Stimulated activated CD4-positive, alpha-beta T cell treated with anti-CD3 and anti-CD28 coated beads, Interleukin-1b, Interleukin-23, amount 100 ng/mL, for 4 hours (primary cell): ENCODE data around the gene FAM227A.
"Not testable (repeated sequence)": the region's sequence is repeated elsewhere in the genome, so short reads cannot be mapped to it uniquely, and the experiment has no call there.

ENCODE experiments used
- DNase-seq, 2 donors: peaks; one replicate each; pipeline ENCODE4 v3.0.0-alpha.2; 2020; ENCODE audit warnings: low read depth in 2 of 2

FAM227A gene

DNA sequence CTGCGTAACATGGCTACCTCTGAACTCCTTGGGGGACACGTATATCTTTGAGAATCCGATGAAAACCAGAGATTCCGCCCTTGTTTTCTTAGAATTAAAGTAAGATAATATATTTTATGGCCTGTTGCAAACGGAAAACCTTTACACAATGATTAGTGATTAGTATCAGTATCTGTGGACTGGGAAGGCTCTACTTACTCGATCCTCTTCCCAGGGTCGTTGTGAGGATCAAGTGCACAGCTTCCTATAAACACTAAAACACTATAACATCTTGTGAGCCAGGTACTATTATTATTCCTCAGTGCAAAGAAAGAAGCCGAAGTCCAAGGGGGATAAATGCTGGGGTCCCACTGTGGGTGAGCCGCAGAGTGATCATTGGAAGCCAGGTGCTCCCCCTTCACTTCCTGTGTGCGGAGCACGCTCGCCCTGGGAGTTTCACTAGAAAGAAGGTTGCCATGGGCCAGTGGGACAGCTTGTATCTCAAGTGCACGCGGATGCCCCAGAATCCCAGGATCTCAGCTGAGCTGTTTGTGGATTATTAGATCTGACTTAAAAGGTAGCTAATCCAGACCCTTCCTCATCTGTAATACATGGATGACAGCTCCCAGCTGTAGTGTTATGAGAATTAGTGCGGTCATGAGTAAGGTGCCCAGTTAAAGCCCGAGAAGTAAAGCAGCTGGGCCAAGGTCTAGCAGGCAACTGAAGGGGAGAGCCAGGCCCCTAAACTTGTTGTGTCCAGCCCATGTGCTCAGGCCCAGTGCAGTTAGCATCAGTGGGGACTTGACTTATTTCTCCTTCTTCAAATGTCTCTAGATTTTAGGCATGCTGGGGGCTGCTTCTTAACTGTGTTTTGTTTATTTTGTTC is 1.1 kb upstream of the FAM227A start:
- DNase-seq: peak in 1 of 2 donors; percentile 15

DNA sequence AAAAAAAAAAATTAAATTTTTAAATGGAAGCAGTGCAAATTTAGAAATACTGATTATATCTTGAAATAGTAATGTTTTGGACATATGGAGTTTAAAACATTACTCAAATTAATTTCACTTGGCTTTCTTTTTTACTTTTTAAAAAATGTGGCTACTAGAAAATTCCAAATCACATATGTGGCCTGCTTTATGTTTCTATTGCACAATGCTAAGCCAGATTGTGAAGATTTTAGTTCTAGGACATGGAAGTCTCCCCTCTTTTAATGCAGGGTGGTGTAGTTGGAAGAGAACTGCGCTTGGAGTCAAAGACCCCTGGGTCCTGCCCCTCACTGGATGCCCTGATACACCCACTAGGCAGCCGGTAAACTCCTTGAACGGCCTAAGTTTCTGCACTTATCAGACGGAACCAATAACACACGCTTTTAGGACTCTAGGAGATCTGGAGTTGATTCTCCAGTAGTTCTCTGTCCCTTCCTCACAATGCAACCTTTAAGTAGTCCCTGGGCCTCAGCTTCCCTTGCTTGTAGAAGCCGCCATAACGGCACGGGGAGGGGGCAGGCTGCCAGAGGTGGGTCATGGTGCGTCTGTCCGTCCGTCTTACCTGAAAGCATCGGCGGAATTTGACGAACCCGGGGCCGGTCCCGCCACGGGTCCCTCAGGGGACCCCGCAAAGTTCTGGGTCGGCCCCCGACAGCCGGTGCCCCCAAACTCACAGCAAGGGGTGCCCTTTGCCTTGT is 505 bp downstream of the FAM227A start:
- DNase-seq: no peak

DNA sequence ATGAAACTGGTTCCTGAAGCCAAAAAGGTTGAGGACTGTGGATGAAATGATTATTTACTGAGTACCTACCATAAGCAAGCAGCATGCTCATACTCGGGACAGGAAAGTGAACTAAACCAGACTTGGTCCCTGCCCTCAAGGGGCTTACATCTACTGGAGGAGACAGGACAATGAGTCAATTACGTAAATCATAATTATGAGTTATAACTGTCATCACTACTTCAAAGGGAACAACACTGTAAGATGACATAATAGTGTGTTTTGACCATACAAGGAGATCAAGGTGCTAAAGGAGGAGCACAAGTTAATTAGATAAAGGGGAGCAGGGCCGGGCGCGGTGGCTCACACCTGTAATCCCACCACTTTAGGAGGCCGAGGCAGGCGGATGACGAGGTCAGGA is 2.5 kb downstream of the FAM227A start:
- DNase-seq: no peak

DNA sequence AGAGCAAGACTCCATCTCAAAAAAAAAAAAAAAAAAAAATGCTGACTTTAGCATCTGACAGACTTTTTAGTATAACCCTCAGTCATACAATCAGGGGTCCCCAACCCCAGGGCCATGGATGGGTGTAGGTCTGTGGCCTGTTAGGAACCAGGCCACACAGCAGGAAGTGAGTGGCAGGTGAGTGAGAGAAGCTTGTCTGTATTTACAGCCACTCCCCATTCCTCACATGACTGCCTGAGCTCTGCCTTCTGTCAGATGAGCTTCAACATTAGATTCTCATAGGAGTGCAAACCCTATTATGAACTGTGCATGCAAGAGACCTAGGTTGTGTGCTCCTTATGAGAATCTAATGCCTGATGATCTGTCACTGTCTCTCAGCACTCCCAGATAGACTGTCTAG is 3.3 kb downstream of the FAM227A start:
- DNase-seq: no peak

GRCh38 chr22:38649841-38650522 is 6.2 kb downstream of the FAM227A start:
- DNase-seq: no peak

GRCh38 chr22:38645430-38645829 is 10.8 kb downstream of the FAM227A start:
- no peak for DNase-seq

- not testable (repeated sequence) for DNase-seq
Measured at GRCh38 chr22:38644245-38644644, 11.9 kb downstream of the FAM227A start.

DNA sequence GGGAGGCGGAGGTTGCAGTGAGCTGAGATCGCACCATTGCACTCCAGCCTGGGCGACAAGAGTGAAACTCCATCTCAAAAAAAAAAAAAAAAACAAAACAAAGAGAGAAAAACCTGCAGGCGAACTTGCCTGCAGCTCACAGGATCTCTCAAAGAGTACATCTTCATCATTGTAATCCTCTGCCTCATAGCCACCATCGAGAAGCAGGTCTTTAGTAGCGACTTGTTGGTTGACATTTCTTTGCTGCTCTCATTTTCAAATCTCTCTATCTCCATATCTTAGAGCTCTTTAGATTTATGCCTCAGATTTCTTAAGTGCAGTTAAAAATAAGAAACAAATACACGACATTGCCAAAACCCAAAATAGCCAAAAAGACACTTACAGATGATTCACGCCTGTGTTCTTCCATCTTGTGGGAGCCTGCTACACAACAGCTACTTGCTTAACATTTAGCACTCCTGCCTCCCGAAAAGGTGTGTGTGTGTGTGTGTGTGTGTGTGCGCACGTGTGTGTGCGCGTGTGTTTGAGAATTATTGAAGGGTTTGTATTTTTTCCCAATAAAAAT is 14.6 kb downstream of the FAM227A start:
- DNase-seq: no peak

DNA sequence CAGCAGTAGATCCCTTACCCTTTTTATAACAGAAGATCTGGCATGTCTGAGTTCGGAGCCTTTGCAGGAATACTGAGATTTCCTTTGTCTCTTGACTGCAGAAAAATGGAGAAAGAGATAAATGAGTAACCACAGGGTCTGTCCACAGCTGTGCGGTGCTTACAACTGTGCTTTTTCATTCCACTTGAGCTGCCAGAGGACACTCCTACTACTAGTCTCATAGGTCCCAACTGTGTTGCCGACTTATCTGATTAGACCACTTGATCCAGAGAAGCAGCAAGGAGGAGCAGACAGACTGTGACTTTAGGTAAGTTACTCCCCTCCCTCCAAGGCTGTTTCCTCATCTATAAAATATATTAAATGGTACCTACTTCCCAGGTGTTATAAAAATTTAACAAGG is 17.5 kb downstream of the FAM227A start:
- DNase-seq: no peak

DNA sequence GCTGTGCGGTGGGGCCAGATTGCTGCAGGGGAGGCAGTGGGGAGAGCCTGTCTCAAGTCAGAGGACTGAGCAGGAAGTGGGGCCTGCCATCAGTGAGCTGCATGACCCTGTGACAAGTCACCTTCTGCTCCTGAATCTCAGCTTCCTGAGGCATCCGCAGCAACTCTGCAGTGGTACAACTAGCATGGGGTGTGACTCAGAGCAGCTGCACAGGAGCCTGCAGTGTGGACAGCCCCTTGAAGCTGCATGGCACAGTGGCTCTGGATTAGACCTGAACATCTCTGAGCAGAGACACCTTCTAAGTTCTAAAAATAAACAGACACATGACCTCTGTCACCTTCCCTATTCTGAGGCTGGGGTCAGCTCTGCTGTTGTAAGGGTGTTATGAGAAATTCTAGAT is 18.0 kb downstream of the FAM227A start:
- no peak for DNase-seq

GRCh38 chr22:38632528-38632927 is 23.7 kb downstream of the FAM227A start:
- DNase-seq: no peak

DNA sequence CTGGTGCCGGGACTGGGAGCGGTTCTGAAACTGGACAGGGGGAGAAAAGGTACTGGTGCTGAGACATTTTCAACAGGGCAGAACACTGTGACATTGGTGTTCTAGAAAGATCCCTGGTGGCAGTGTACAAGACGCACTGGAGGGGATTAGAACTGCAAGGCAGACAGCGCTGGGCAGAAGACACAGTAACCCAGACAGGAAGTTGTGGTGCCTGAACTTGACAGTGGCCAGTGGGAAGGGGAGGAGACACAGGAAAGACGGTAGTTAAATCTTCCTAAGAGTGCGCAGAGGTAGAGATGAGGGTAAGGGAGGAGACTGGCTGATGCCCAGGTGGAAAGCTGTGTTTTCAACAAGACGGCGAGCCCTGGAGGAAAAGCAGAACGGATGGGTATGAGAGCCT is 24.5 kb downstream of the FAM227A start:
- DNase-seq: no peak

- DNase-seq: no peak
Measured at GRCh38 chr22:38629108-38629507, 27.1 kb downstream of the FAM227A start.

- DNase-seq: no peak
Measured at GRCh38 chr22:38628444-38628843, 27.7 kb downstream of the FAM227A start.

GRCh38 chr22:38623351-38623750 is 32.8 kb downstream of the FAM227A start:
- DNase-seq: no peak

GRCh38 chr22:38618682-38619081 is 37.5 kb downstream of the FAM227A start:
- no peak for DNase-seq

DNA sequence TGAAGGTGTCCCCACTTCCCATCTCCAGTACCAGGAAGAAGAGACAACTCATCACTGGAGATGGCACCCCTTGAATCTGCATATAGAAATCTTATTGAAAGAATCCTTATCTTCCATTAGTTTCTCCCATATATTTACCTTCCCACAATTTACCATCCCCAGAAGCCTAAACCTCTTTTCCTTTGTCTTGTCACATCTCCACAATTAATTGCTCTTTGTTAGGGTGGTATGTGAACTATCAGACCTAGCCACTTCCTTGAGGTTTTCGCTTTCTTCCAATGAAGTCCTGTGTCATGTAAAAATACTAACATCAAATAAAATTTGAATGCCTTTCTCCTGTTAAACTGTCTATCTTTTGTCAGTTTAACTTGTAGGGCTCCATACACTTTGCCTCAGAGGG is 37.9 kb downstream of the FAM227A start:
- no peak for DNase-seq

DNA sequence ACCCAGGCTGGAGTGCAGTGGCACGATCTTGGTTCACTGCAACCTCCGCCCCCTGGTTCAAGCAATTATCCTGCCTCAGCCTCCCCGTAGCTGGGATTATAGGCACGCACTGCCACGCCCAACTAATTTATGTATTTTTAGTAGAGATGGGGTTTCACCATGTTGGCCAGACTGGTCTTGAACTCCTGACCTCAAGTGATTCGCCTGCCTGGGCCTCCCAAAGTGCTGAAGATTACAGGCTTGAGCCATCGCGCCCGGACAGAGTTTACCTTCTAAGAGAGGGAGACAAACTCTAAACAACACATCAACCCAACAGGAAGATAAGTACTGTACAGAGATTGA is 41.2 kb downstream of the FAM227A start:
- not testable (repeated sequence) for DNase-seq

DNA sequence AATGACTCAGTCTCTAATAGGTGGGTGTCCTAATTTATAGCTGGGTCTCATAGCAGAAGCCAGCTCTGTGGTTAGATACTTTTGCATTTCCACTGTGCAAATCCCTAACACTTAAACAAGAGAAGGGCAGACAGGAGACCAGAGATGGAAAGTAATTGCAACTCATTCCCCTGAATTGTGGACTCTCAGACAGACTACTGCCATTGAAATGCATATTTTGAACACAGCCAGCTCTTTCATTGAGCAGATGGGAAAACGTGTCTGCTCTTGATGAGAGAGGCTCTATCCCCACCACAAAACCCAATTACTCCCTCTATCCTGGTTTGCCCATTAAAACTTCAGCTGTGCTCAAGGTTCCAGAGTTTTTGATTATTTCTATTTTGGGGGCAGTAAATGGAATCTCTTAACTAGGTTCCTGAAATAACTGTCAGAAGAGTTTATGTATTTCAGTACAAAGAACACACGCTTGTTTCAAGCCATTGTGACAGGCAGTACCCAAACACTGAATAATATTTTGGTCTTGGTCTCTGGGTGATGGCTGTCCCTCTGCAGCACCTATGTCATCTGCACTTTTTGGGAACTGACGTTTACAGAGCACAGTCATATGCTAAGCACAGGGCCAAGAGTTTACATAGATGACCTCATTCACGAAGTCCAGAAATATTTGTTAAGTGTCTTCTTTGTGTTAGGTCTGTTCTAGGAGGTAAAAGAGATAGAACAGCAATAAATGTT is 41.7 kb downstream of the FAM227A start:
- DNase-seq: no peak

DNA sequence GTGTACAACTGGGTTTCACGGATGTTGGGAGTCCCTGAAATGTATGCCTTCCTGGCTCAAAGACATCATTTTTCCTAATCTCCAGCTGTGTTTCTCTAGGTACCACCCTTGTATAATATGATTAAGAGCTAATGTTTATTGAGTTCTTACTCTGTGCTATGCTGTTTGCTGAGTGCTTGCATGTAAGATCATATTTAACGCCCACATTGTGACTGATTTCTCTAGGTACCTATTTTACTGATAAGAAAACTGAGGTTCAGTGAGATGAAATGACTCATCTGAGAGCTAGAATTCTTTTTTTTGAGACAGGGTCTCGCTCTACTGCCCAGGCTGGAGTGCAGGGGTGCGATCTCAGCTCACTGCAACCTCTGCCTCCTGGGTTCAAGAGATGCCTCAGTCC is 42.6 kb downstream of the FAM227A start:
- no peak for DNase-seq

DNA sequence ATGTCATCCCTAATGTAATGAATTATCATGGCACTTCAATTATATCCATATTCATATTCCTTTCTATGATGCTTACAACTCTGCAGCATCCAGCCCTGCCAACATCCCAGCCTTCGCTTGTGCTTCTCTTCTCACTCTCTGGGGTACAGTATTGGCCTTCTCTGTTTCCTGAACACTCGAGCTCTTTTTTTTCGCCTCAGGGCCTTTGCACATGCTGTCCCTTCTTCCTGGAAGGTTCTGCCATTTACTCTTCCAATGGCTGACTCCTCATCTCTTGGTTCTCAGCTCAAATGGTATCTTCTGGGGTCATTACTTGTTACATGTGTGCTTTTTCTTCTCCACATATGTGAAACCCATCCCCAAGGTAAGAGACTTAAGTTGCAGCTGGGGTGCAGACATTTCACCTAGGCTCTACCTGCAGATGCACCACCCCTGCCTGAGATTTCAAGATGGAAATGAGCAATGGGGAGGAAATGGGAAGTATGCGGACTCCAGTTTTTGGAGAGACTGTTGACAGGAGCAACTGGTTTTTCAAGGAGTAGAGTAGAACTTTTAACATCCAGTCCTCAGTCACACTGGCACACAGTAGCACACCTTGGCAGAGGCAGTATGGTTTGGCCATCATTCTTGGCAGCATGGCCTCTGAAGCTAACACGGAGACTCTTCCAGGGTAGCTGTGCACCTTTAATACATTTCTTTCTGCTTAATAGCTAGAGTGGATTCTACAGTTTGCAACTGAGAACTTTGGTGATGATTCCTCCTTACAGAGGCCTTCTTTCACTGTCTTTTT is 43.8 kb downstream of the FAM227A start:
- no peak for DNase-seq
